HG03520 (cell line): ENCODE measurements around the gene NOP16.

ENCODE experiments used
- ATAC-seq: cut with Tn5 transposase; IDR thresholded peaks from one replicate; pipeline ENCODE4 v1.9.1; 2021; ENCODE audit warnings: mild to moderate bottlenecking, moderate library complexity; ENCODE audit not compliant: unreplicated experiment

Gene NOP16, protein sequence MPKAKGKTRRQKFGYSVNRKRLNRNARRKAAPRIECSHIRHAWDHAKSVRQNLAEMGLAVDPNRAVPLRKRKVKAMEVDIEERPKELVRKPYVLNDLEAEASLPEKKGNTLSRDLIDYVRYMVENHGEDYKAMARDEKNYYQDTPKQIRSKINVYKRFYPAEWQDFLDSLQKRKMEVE

GRCh38 chr5:176388444-176389134 lies at the start of gene NOP16, which contains the start of gene HIGD2A:
Gene NOP16 (minus strand): TSS chr5:176388598. CDS start chr5:176388539, 59 bp downstream.
Gene HIGD2A (plus strand): TSS chr5:176388751. CDS start chr5:176388820, 69 bp downstream.
- ATAC-seq = peak; percentile 86

- no peak for ATAC-seq
Observed at GRCh38 chr5:176436656-176437055, 48.3 kb upstream of the NOP16 start.

DNA sequence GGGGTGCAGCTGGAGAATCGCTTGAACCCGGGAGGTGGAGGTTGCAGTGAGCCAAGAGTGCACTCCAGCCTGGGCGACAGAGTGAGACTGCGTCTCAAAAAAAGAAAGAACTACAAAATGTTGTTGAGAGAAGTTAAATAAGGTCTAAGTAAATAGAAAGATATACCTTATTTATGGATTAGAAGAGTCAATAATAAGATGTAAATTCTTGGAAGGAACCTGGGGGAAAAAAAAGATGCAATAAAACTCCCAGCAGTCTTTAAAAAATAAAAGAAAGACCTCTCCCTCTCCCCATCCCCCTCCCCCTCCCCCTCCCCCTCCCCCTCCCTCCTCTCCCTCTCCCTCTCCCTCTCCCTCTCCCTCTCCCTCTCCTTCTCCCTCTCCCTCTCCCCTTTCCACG lies 44.3 kb upstream of the NOP16 start:
- no peak for ATAC-seq

GRCh38 chr5:176429972-176430371 lies 41.6 kb upstream of the NOP16 start:
- no peak for ATAC-seq

DNA sequence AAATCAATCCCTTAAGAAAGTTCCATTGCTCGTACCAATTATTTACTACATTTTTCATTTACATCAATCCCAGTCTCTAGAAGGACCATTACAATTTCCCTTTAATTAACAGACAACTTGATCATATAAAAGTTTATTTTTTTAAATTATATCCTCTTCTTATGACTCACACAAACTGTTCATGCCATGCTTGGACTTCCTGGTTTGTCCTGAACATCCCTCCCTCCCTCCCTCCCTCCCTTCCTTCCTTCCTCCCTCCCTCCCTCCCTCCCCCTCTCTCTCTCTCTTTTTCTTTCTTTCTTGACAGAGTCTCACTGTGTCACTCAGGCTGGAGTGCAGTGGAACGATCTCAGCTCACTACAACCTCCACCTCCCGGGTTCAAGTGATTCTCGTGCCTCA lies 39.6 kb upstream of the NOP16 start:
- no peak for ATAC-seq

DNA sequence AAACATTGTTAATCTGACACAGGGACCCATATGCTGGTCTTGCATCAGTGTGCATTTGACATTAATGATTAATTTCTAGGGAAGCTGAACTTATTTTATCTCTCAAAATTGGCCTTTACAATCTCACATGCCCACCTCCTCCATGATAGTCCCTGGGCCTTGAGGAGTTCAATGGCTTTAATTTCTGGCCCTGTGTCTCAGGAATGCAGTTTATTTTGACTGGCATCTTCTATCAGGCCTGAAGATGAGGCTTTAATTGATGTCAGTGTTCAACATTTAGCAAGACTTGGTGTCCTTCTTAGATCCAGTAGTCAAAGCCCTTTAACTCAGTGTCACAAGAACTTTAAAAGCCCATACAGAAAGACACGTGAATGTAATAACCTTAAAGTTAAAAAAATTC lies 38.5 kb upstream of the NOP16 start:
- ATAC-seq = no peak

DNA sequence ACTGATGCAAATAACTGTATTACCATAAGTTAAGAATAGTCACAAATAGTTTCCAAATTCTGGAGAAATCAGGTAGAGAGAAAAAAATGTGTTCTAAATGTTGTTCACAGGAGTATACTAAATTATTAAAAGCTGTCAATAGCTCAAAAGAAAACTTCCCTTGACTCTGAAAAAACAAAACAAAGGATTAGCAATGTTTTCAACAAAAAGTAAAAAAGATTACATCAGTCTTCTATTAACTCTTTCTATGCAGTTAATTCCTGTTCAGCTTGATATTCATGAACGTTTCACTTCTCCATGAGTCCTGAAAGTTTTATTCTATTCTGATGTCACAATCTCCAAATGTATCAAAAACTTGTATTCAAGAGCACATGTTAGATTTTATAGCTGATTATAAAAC lies 37.4 kb upstream of the NOP16 start:
- no peak for ATAC-seq

GRCh38 chr5:176425138-176425537 lies 36.7 kb upstream of the NOP16 start:
- ATAC-seq = no peak

DNA sequence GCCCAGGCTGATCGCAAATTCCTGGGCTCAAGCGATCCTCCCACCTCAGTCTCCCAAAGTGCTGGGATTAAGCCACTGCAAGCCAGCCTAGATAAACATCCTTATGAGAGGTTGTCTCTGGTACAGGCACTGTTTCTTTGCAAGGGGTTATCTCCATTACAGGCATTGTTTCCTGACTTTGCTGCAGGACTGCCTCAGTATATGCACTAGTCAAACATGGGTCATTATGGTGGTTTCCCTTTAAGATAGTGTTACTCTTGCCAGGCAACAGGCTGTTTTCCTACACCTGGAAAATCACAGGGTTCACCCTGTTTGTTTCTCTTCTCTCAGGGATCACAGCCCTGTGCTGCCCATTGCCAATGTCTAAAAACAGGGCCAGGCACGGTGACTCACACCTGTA lies 35.8 kb upstream of the NOP16 start:
- no peak for ATAC-seq

DNA sequence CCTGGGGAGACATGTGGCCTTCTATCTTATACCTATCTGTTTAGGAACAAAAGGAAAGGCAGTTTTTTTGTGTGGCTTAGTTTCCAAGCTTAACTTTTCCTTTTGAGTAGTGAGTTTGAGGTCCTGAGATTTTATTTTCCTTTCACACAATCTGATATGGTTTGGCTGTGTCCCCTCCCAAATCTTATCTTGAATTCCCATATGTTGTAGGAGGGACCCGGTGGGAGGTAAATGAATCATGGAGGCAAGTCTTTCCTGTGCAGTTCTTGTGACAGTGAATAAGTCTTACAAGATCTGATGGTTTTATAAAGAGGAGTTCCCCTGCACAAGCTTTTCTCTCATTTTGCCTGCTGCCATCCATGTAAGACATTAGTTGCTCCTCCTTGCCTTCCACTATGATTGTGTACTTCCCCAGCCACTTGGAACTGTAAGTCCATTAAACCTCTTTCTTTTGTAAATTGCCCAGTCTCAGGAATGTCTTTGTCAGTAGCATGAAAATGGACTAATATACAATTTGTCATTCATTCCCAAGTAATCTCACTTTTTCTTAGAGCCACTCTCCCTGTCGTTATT lies 32.7 kb upstream of the NOP16 start:
- ATAC-seq = no peak

DNA sequence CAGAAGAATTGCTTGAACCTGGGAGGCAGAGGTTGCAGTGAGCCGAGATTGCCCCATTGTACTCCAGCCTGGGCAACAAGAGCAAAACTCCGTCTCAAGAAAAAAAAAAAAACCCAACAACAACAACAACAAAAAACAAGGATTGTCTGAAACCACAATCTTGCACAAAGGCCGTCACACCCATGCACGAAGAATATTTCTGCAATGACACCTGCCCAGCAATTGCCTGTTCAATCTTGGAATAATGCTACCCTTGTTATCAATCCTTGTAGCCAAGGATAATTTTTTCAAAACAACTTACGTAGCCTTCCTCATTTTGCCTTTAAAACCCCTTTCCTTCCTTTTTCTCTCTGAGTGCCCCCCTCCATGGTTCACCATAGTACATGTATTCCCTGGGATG lies 31.7 kb upstream of the NOP16 start:
- no peak for ATAC-seq

DNA sequence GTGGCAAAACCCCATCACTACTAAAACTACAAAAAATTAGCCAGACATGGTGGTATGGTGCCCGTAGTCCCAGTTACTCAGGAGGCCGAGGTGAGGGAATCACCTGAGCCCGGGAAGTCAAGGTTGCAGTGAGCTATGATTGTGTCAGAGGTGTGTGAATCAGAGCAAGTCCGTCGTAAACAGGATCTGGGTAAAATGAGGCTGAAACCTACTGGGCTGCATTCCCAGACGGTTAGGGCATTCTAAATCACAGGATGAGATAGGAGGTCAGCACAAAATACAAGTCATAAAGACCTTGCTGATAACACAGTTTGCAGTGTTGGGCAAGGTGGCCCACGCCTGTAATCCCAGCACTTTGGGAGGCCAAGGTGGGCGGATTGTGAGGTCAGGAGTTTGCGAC lies 29.9 kb upstream of the NOP16 start:
- no peak for ATAC-seq

DNA sequence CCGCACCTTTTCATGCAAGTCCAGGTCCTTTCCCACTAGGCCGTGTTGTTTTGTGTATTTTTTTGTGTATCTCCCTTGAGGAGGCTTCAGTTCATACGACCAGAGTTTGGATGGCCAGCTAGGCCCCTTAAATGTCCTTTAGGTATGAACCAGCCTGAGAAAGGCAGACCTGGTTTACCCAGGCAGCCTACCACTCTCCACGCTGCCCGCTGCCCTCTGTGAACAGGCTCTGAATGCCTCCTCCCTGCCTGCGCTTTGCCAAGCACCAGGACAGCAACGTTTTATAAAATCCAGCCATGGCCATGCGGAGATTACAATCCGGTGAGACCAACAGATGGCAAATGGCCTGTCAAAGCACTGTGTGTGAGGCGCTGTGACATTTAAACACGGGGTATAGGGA lies 28.6 kb upstream of the NOP16 start:
- no peak for ATAC-seq

DNA sequence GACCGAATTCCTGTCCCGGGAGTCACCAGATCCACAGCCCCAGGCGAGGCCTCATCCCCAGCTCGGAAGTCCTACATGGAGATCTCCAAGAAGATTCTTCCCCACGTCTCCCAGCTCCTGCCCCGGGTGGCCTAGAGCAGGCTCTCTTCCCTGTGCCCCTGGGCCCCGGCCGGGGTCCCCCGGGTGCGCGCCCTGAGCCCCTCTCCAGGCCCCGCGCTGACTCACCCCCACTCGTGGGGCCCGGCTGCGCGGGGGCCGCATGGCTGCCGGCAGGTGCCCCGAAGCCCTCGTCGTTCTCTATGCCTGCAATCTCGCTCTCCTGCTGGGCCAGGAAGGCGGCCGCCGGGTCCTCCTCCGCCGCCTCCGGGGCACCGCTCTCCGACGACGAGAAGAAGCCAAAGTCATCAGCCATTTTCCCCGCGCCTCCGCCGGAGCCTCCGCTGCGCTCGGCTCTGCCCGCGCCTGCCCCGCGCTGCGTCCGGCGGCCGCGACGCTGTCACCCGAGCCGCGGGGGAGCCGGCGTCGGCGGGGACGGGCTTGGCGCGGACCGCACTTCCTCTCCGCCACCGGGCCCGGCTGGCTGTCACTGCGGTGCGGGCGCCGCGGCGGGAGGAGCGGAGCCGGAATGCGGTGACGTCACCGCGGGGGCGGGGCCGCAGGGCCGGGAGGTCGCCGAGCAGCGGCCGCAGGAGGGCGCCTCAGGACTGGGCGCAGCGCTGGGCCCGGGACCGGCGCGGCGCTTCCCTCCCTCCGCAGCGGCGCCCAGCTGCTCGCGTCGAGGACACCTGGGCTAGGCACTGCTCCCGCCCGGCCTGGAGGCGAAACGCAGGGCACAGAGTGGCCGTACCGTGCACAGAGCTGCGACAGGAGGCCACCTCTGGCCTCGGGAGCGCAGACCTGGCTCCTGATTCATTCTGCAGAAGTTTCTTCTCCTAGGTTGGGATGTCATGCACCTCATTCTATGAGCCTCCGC lies 27.8 kb upstream of the NOP16 start, which contains the start of gene CLTB:
Gene CLTB, minus strand, starts transcription at position 588 of the 973 bp plus-strand sequence. Its CDS starts 176 bp downstream, at position 412.
- peak; percentile 89 for ATAC-seq

DNA sequence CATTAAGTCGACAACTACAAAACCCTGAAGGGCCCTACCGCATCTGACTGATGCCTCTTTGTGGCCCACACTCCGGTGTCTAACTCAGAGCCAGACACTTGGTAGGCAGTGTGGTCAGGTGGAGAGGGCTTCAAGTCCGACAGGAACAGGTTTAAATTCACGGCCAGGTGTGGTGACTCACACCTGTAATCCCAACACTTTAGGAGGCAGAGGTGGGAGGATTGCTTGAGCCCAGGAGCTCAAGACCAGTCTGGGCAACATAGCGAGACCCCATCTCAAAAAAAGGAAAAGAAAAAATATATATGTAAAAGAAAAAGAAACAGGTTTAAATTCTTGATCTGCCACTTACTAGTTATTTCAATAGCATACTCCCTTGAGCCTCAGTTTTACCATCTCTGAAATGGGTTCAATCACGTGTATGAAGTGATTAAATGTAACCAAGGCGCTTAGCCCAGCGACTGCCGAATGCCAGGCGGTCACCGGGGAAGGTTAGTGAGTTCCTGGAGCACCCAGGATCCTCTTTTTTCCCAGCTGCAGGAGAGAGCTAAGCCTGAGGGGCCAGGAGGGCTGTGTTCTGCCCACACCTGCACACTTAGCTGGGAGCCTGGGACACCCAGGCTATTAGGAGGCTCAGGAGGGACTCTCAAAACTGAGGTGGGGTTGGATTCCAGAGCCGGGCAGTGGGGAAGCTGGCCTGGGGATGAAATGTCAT lies 27.0 kb upstream of the NOP16 start:
- no peak for ATAC-seq

DNA sequence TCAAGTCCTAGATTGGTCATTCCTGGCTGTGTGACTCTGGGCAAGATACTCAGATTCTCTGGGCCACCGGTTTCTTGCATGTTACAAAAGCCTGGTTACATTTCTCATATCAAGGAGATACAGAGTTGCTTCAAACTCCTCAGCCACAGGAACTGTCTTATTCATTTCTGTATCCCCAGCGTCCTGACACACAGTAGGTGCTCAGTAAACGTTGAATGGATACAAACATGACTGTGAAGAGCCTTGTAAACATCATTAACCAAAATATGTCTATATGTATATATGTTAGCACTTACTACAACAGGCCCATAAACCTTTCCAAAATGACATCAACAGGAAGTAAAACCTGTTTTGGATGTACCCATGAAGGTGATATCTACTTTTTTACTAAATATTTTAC lies 26.3 kb upstream of the NOP16 start:
- no peak for ATAC-seq

DNA sequence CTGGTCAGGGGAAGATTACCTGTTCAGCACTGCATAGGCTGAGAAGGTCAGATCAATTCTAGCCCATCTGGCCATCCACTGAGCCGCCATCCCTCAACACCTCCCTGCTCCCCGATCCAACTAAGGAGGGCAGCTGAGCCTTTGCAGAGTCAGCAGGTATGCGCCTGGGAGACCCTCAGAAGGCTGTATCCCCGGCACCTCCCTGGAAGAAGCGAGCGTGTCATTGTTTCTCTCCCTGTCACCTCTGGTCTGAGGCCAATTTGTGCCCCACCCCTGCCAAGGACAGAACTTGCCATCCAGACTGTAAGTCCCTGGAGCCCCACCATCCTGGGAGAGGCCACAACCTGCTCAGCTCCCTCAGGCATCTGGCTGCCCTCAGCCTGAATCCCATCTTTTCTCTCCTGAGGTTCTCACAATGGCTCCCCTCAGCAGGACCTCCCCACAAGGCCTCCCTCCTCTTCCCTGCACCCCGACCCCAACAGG lies 25.4 kb upstream of the NOP16 start:
- no peak for ATAC-seq

DNA sequence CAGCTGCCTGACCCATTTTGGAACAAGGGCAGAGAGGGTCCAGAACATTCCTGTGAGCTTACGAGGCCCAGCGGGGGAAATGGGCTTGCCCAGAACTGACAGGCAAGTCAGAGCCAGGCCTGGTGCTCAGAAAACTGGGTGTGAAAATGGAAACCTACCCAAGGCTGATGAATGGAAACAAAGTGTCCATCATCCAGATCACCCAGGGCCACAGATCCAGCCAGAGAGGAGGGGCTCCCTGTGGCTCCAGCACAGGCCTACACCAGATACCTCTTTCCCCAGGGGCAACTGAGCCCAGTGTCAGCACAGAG lies 24.8 kb upstream of the NOP16 start:
- ATAC-seq = no peak

DNA sequence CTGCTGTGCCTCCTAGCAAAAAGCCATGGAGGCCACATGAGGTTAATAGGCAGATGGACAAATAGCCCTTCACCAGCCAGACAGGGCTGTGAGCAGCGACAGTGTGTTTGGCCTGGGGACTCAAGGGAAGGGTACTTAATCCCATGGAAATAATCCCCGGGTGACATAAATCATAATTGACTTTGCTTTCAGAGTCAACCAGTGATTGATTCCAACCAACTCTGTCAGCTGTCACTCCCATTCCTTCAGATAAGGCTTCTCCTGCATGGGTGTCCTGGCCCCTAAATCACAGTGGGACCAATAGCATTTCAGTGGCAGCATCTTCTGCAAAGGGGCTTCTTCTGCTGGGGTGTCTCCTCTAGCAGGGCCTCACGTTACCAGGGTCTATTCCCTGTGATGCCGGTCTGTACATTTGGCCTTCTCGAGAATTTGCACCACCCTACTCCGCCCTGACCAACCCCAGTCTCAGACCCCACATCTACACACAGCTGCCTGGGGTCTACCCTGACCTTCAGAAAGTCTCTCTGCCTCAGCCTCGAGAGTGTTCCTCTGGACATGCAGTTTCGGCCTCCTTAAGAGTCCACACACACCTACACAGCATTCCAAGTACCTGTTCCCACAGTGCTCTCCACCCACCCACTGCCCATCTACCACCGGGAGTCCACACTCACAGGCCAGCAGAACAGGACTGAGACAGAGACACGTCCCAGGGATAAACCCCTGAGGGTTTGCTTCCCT lies 24.3 kb upstream of the NOP16 start:
- ATAC-seq = no peak
